Measurements from ENCODE around the gene CPPED1.
"Not testable (repeated sequence)": the region's sequence is repeated elsewhere in the genome, so short reads cannot be mapped to it uniquely, and the experiment has no call there.

CPPED1 gene

GRCh38 chr16:12769525-12769924 lies 34.2 kb downstream of the CPPED1 start:
- H3K4me2 ChIP-seq (ENCODE audit: low read length): no peak overlapping the region
- H4K20me1 ChIP-seq (ENCODE audit: control insufficient read depth, insufficient read depth, low read depth, low read length): no peaks in the 10 kb centered on the region
- no peak for TF ChIP-seq CTCF (IDR thresholded peaks at IDR 0.05; ENCODE audit: low read depth, low read length, poor library complexity, severe bottlenecking)
- TF ChIP-seq EZH2phosphoT487 (IDR thresholded peaks at IDR 0.05; ENCODE audit: borderline replicate concordance, low read length): no peak
- no peaks in the 10 kb centered on the region for H3K36me3 ChIP-seq (ENCODE audit: control insufficient read depth, low read length)
- no peaks in the 10 kb centered on the region for H3F3A ChIP-seq (ENCODE audit: control insufficient read depth, insufficient read depth)
- H3K4me1 ChIP-seq (ENCODE audit: control insufficient read depth, low read length): no peaks in the 10 kb centered on the region
- no peak overlapping the region for H3K27ac ChIP-seq (ENCODE audit: low read depth, low read length)
- H3K27me3 ChIP-seq (ENCODE audit: control insufficient read depth, low read length): no peaks in the 10 kb centered on the region
- H3K9me2 ChIP-seq (replicated peaks; ENCODE audit: control insufficient read depth, low read length): no peaks in the 10 kb centered on the region
- no peaks in the 10 kb centered on the region for H3K9me3 ChIP-seq (ENCODE audit: control insufficient read depth, insufficient read depth, low read length)
- H3K79me2 ChIP-seq (ENCODE audit: control insufficient read depth, low read length): no peaks in the 10 kb centered on the region
- no peak overlapping the region for H3K4me3 ChIP-seq (ENCODE audit: low read length)

DNA sequence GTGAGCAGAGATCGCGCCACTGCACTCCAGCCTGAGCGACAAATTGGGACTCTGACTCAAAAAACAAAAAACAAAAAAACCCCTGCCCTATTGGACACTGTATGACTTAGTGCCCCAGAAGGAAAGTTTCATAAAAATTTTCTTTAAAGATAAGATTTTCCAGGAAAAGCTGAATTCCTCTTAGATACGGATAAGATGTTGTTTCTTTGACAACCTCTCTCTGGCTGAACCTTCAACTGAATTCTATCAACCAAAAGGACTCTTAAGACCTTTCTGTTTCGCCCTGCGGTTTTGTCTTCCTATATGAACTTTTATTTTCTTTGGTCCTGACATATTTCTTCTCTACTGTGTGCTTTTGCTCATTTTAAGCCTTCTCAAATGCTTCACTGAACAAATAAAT lies 35.8 kb downstream of the CPPED1 start:
- Histone ChIP-seq H3K4me1 (ENCODE audit: control insufficient read depth, low read length) (no peaks in the 10 kb centered on the region), H4K20me1 (ENCODE audit: control insufficient read depth, insufficient read depth, low read depth, low read length) (no peaks in the 10 kb centered on the region), H3F3A (ENCODE audit: control insufficient read depth, insufficient read depth) (no peaks in the 10 kb centered on the region), H3K27me3 (ENCODE audit: control insufficient read depth, low read length) (no peaks in the 10 kb centered on the region), H3K27ac (ENCODE audit: low read depth, low read length) (no peak overlapping the region), H3K4me2 (ENCODE audit: low read length) (no peak overlapping the region), H3K9me2 (replicated peaks; ENCODE audit: control insufficient read depth, low read length) (no peaks in the 10 kb centered on the region), H3K36me3 (ENCODE audit: control insufficient read depth, low read length) (no peaks in the 10 kb centered on the region), H3K9me3 (ENCODE audit: control insufficient read depth, insufficient read depth, low read length) (no peaks in the 10 kb centered on the region), H3K4me3 (ENCODE audit: low read length) (no peak overlapping the region), H3K79me2 (ENCODE audit: control insufficient read depth, low read length) (no peaks in the 10 kb centered on the region)
- TF ChIP-seq CTCF (IDR thresholded peaks at IDR 0.05; ENCODE audit: low read depth, low read length, poor library complexity, severe bottlenecking) (no peak), EZH2phosphoT487 (IDR thresholded peaks at IDR 0.05; ENCODE audit: borderline replicate concordance, low read length) (no peak)

DNA sequence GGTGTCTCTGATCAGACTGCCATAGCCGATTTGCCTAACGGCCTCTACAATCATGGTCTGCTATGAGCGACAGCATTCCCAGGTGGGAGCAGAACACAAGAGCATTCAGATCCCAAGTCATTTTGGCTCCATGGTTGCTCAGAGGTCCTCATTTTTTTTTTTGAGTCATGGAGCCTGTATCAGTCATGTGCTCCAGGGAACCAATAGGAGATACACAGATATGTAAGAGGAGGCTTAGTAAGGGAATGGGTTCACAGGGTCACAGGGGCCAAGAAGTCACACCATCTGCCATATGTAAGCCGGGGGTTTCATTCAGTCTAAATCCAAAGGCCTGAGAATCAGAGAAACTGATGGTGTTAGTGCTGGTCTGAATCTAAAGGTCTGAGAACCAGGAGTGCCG lies 36.8 kb downstream of the CPPED1 start:
- Histone ChIP-seq H3F3A (ENCODE audit: control insufficient read depth, insufficient read depth) (no peaks in the 10 kb centered on the region), H3K4me3 (ENCODE audit: low read length) (no peak overlapping the region), H3K4me2 (ENCODE audit: low read length) (no peak overlapping the region), H4K20me1 (ENCODE audit: control insufficient read depth, insufficient read depth, low read depth, low read length) (no peaks in the 10 kb centered on the region), H3K4me1 (ENCODE audit: control insufficient read depth, low read length) (no peaks in the 10 kb centered on the region), H3K36me3 (ENCODE audit: control insufficient read depth, low read length) (no peaks in the 10 kb centered on the region), H3K79me2 (ENCODE audit: control insufficient read depth, low read length) (no peaks in the 10 kb centered on the region), H3K9me2 (replicated peaks; ENCODE audit: control insufficient read depth, low read length) (no peaks in the 10 kb centered on the region), H3K27ac (ENCODE audit: low read depth, low read length) (no peak overlapping the region), H3K27me3 (ENCODE audit: control insufficient read depth, low read length) (no peaks in the 10 kb centered on the region), H3K9me3 (ENCODE audit: control insufficient read depth, insufficient read depth, low read length) (no peaks in the 10 kb centered on the region)
- no peak for TF ChIP-seq EZH2phosphoT487 (IDR thresholded peaks at IDR 0.05; ENCODE audit: borderline replicate concordance, low read length)
- no peak for TF ChIP-seq CTCF (IDR thresholded peaks at IDR 0.05; ENCODE audit: low read depth, low read length, poor library complexity, severe bottlenecking)

DNA sequence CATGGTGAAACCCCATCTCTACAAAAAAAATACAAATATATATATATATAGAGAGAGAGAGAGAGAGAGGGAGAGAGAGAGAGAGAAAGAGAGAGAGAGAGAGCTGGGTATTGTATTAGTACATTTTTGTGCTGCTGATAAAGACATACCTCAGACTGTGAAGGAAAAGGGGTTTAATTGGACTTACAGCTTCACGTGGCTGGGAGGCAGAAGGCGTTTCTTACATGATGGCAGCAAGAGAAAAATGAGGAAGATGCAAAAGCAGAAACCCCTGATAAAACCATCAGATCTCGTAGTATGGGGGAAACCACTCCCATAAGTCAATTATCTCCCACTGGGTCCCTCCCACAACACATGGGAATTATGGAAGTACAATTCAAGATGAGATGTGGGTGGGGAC lies 37.5 kb downstream of the CPPED1 start:
- not testable (repeated sequence) for H3K4me2 ChIP-seq (ENCODE audit: low read length); H3K36me3 ChIP-seq (ENCODE audit: control insufficient read depth, low read length); H3K4me1 ChIP-seq (ENCODE audit: control insufficient read depth, low read length); H3K9me3 ChIP-seq (ENCODE audit: control insufficient read depth, insufficient read depth, low read length); H4K20me1 ChIP-seq (ENCODE audit: control insufficient read depth, insufficient read depth, low read depth, low read length); H3F3A ChIP-seq (ENCODE audit: control insufficient read depth, insufficient read depth); H3K79me2 ChIP-seq (ENCODE audit: control insufficient read depth, low read length); H3K9me2 ChIP-seq (replicated peaks; ENCODE audit: control insufficient read depth, low read length); H3K4me3 ChIP-seq (ENCODE audit: low read length); H3K27ac ChIP-seq (ENCODE audit: low read depth, low read length); H3K27me3 ChIP-seq (ENCODE audit: control insufficient read depth, low read length)
